Activated T-helper 1 cell treated with anti-CD3 and anti-CD28 coated beads, Interleukin-2, amount 50 U/mL, for 16 hours (primary cell): Measurements from ENCODE around the gene CCDC40.
A peak's percentile ranks its signal among the peaks of the same experiment; 100 is the strongest.
"Not testable (repeated sequence)": the region's sequence is repeated elsewhere in the genome, so short reads cannot be mapped to it uniquely, and the experiment has no call there.

Experiments used
- DNase-seq, 2 donors: peaks; one replicate each; pipeline ENCODE4 v3.0.0-alpha.2; 2020; ENCODE audit warnings: low read depth in 1 of 2, low spot score in 1 of 2

Gene CCDC40

GRCh38 chr17:80071116-80071841 lies 34.8 kb downstream of the CCDC40 start:
- no peak for DNase-seq

- no peak for DNase-seq
Measured at GRCh38 chr17:80072410-80072809, 36.0 kb downstream of the CCDC40 start.

GRCh38 chr17:80080081-80080480 lies 43.6 kb downstream of the CCDC40 start:
- DNase-seq: no peak

GRCh38 chr17:80081596-80081995 lies 45.2 kb downstream of the CCDC40 start:
- DNase-seq: no peak

- peak; percentile 15 to 35 for DNase-seq
Measured at GRCh38 chr17:80082403-80083135, 46.1 kb downstream of the CCDC40 start.

GRCh38 chr17:80083136-80083661 lies 46.8 kb downstream of the CCDC40 start:
- no peak for DNase-seq

- DNase-seq: no peak
Measured at GRCh38 chr17:80084773-80085172, 48.3 kb downstream of the CCDC40 start.

- no peak for DNase-seq
Measured at GRCh38 chr17:80086081-80086480, 49.6 kb downstream of the CCDC40 start.

GRCh38 chr17:80086616-80087015 lies 50.2 kb downstream of the CCDC40 start:
- DNase-seq: no peak

- DNase-seq: no peak
Measured at GRCh38 chr17:80087346-80088265, 51.2 kb downstream of the CCDC40 start.

- DNase-seq: no peak
Measured at GRCh38 chr17:80089762-80090161, 53.3 kb downstream of the CCDC40 start.

GRCh38 chr17:80090164-80090563 lies 53.7 kb downstream of the CCDC40 start:
- DNase-seq: not testable (repeated sequence)

- DNase-seq: no peak
Measured at GRCh38 chr17:80091376-80091775, 54.9 kb downstream of the CCDC40 start.

GRCh38 chr17:80092959-80093358 lies 56.5 kb downstream of the CCDC40 start:
- no peak for DNase-seq

GRCh38 chr17:80095038-80095843 lies 58.8 kb downstream of the CCDC40 start:
- no peak for DNase-seq

GRCh38 chr17:80095844-80096475 lies 59.5 kb downstream of the CCDC40 start:
- no peak for DNase-seq

- DNase-seq: no peak
Measured at GRCh38 chr17:80096561-80097021, 60.1 kb downstream of the CCDC40 start.

- no peak for DNase-seq
Measured at GRCh38 chr17:80097127-80097621, 60.7 kb downstream of the CCDC40 start.

- DNase-seq: no peak
Measured at GRCh38 chr17:80097844-80098691, 61.6 kb downstream of the CCDC40 start.
